Measurements from ENCODE around the gene BRD9. TPM values are rescaled to one million over a fixed set of nuclear protein-coding genes. Genes with fewer than 3 reads are reported as not detected.
"Not testable (repeated sequence)": the region's sequence is repeated elsewhere in the genome, so short reads cannot be mapped to it uniquely, and the experiment has no call there.

BRD9 gene
- total RNA-seq, 2 donors from 2014 or later = 18.9 to 47.1 TPM

- intact Hi-C loops (cut with DNase I) = no loop called here
- ATAC-seq (no peak), DNase-seq (no peak)
- TF ChIP-seq CTCF (IDR thresholded peaks at IDR 0.05) (no peak), POLR2A (IDR thresholded peaks at IDR 0.05) (no peak)
- H3K27ac ChIP-seq = no peak overlapping the region
- no peaks in the 10 kb centered on the region for H3K9me3 ChIP-seq
- WGBS, 2 donors = 84 to 89% methylated on average over 13 to 17 of the region's 17 CpGs
- no peak overlapping the region for H3K4me3 ChIP-seq
- H3K36me3 ChIP-seq (replicated peaks in 1 of 2; ENCODE audit: insufficient read depth in 1 of 2, low read depth in 2 of 2) = no peaks in the 10 kb centered on the region
- peaks cover 0 to 7% of the 10 kb centered on the region in 2 donors for H3K27me3 ChIP-seq
- peaks cover 34% of the 10 kb centered on the region for H3K4me1 ChIP-seq
These were observed 30.1 kb upstream of the BRD9 start for GRCh38 chr5:922436-923280.

- H3K36me3 ChIP-seq (replicated peaks in 1 of 2; ENCODE audit: insufficient read depth in 1 of 2, low read depth in 2 of 2) = no peaks in the 10 kb centered on the region
- no peak for TF ChIP-seq CTCF (IDR thresholded peaks at IDR 0.05)
- TF ChIP-seq POLR2A (IDR thresholded peaks at IDR 0.05) = no peak
- H3K9me3 ChIP-seq = no peaks in the 10 kb centered on the region
- WGBS, 2 donors = 88 to 91% methylated on average over 4 to 9 of the region's 9 CpGs
- no peak overlapping the region for H3K4me3 ChIP-seq
- intact Hi-C loops (cut with DNase I) = no loop called here
- peaks cover 39% of the 10 kb centered on the region for H3K4me1 ChIP-seq
- H3K27ac ChIP-seq = no peak overlapping the region
- peaks cover 0 to 7% of the 10 kb centered on the region in 2 donors for H3K27me3 ChIP-seq
- DNase-seq (no peak), ATAC-seq (no peak)
These were observed 29.1 kb upstream of the BRD9 start for GRCh38 chr5:921456-922435.

DNA sequence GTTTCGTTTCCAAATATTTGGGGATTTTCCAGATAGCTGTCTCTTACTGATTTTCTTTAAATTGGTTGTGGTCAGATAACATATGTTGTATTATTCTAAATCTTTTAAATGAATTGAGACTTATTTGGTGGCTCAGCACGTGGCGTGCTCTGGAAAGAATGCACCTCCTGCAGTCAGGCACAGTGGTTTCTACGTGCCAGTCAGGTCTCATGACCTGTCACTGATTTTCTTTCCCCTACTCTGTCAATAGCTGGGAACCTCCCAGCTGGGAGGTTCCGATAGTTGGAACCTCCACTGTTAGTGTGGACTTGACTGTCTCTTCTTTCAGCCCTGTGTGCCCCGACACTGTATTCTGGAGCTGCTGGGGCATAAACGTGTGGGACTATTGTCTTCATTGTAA lies 27.7 kb upstream of the BRD9 start:
- Histone ChIP-seq H3K36me3 (replicated peaks in 1 of 2; ENCODE audit: insufficient read depth in 1 of 2, low read depth in 2 of 2) (no peaks in the 10 kb centered on the region), H3K27ac (peak overlapping the region in 3 of 4 donors; percentile 37 to 69 (median 55)), H3K9me3 (no peaks in the 10 kb centered on the region), H3K4me1 (peaks cover 36% of the 10 kb centered on the region), H3K27me3 (no peaks in the 10 kb centered on the region), H3K4me3 (no peak overlapping the region)
- 41 to 47% methylated on average over 7 of the region's 7 CpGs for WGBS, 2 donors
- ATAC-seq = peak; percentile 52
- TF ChIP-seq POLR2A (IDR thresholded peaks at IDR 0.05) = peak in 1 of 3 donors; percentile 12
- TF ChIP-seq CTCF (IDR thresholded peaks at IDR 0.05) = no peak
- intact Hi-C loops (cut with DNase I) = no loop called here
- peak in 2 of 4 donors; percentile 34 to 49 for DNase-seq

- H3K9me3 ChIP-seq = no peaks in the 10 kb centered on the region
- H3K36me3 ChIP-seq (replicated peaks in 1 of 2; ENCODE audit: insufficient read depth in 1 of 2, low read depth in 2 of 2) = no peaks in the 10 kb centered on the region
- intact Hi-C loops (cut with DNase I) = no loop called here
- H3K27ac ChIP-seq = peak overlapping the region; percentile 55 to 71 (median 64)
- H3K4me1 ChIP-seq = peaks cover 36% of the 10 kb centered on the region
- 65 to 70% methylated on average over 9 of the region's 9 CpGs for WGBS, 2 donors
- ATAC-seq = peak; percentile 59
- H3K27me3 ChIP-seq = no peaks in the 10 kb centered on the region
- no peak for DNase-seq
- no peak overlapping the region for H3K4me3 ChIP-seq
- no peak for TF ChIP-seq CTCF (IDR thresholded peaks at IDR 0.05)
- no peak for TF ChIP-seq POLR2A (IDR thresholded peaks at IDR 0.05)
These were observed 26.9 kb upstream of the BRD9 start for GRCh38 chr5:919356-920000.

DNA sequence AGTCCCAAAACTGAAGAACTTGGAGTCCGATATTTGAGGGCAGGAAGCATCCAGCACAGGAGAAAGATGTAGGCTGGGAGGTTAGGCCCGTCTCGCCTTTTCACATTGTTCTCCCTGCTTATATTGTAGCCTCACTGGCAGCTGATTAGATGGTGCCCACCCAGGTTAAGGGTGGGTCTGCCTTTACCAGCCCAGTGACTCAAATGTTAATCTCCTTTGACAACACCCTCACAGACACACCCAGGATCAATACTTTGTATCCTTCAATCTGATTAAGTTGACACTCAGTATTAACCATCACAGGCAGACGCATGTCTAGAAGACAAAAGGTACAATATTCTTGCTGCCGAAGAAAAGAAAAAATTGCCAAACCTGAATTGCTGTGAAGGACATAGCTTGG lies 26.1 kb upstream of the BRD9 start:
- WGBS, 2 donors = 94 to 96% methylated on average over 5 of the region's 5 CpGs
- H3K27me3 ChIP-seq; DNase-seq; H3K9me3 ChIP-seq; ATAC-seq; H3K36me3 ChIP-seq (replicated peaks in 1 of 2; ENCODE audit: insufficient read depth in 1 of 2, low read depth in 2 of 2); intact Hi-C loops (cut with DNase I); H3K4me3 ChIP-seq: not testable (repeated sequence)
- Histone ChIP-seq H3K27ac (peak overlapping the region; percentile 55 to 71 (median 64)), H3K4me1 (peaks cover 36% of the 10 kb centered on the region)

Measured in body of pancreas (tissue), 4 donors.